ENCODE data around the gene ADIPOR2.

Gene ADIPOR2

DNA sequence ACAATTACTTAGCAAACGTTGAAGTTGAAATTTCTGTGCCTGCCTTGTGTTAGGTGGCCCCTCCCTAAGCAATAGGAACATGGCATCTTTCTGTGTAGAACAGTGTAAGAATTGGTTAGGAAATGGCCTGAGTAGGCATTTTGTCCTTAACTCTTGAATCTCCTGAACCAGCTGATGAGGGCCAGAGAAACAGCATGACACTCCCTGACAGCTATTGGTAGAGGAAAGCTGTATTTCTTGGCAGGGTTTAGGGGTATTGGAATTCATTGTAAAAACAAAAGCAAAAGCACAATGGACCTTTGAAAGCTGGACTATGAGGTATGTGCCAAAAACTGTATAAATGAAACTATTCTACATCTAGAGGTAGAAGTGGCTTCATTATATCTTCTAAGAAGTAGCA is 88.9 kb downstream of the ADIPOR2 start:
- no peak for DNase-seq

DNA sequence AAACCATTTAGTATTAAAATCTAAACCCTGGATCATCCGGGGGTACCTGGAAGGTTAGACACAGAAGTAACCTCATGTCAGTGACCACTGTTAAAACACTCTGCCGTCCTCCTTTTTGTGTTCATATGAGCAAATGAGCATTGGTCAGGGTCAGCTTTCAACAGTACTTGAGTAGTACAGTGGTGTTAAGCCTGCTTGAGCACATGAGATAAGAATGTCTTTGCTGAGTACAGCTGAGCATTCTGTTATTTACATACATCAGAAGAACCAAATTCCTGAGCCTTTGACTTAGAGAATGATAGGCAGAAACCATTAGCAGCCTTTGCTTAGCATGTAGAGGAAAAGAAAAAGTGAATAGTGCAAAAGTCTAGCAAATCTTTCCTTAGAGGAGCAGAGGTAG is 90.9 kb downstream of the ADIPOR2 start:
- DNase-seq, result no peak

DNA sequence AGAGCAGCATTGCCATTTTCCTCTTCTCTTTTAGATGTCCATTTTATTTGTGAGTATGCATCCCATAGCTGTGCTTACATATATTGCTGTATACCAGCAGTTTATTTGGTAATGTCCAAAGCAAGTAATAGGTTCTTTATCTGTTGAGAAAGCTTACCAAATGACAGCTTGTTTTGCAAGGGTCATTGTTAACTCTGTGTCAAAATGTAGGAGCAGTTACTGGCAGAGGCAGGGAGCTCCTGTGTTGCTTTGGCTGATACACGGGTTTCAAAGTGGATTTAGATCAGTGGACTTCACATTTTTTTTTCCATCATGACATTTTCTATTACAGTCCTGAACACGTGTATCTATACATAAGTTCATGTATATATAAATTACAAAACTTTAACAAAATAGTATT is 91.3 kb downstream of the ADIPOR2 start:
- no peak for DNase-seq

- no peak for DNase-seq
Measured at GRCh38 chr12:1787714-1788113, 96.8 kb downstream of the ADIPOR2 start.

- DNase-seq, result no peak
Measured at GRCh38 chr12:1790444-1790843, 99.6 kb downstream of the ADIPOR2 start.

- DNase-seq, result peak in 1 of 2 experiments; percentile 79
Measured at GRCh38 chr12:1791104-1791841, 100.4 kb downstream of the ADIPOR2 start.

DNA sequence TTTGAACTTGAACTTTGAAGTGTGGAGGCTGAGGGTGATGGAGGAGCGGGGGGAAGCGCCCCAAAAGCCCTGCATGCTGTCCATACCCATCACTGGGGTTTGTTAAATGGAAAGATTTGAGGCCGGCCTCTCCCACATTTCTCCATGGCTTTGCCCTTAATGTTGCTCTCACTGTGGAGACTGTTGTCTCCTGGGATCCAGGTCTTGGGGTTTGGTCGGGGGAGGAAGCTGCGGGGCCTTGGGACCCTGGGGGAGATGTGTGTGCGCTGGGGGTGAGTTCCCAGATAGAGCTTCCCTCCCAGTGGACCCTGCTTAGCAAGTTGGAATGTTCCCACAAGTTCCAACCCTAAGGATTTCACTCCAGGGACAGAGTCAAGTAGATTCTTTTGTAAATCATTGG is 101.5 kb downstream of the ADIPOR2 start:
- no peak for DNase-seq

DNA sequence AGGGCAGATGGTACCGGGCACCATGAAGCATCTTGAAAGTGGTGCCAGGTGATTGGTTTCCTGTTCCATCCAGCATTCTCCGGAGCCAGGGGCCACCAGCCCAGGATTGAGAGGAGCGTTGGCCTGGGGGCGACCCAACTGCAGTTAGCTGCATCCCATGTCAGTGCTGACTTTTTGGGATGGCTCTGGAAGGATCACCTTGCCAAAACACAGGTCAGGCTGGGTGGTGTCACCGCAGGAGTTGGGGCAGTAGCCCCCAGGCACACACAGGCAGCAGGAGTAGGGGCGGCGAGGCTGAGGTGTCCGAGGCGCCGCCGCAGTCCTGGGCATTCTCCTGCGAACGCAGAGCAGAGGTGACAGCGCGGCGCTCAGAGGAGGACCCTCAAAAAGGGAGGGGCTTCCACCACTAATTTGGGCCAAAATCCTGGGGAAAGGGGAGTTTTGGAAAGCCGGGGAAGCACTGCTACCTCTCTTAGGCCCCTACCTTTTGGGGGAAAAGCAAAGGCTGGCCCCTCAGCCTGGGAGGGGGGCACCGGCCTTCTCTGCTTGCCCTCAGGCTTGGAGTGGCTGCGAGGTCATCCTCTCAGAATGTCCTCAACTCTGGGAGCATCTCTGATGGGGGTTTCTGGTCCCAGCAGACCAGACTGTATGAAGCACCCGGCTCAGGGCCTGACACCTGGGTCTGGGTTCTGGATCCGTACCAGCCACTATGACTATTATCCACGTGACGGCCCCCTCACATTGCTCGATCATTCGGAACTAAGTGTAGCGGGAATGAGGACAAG is 102.7 kb downstream of the ADIPOR2 start:
- DNase-seq, result no peak

DNA sequence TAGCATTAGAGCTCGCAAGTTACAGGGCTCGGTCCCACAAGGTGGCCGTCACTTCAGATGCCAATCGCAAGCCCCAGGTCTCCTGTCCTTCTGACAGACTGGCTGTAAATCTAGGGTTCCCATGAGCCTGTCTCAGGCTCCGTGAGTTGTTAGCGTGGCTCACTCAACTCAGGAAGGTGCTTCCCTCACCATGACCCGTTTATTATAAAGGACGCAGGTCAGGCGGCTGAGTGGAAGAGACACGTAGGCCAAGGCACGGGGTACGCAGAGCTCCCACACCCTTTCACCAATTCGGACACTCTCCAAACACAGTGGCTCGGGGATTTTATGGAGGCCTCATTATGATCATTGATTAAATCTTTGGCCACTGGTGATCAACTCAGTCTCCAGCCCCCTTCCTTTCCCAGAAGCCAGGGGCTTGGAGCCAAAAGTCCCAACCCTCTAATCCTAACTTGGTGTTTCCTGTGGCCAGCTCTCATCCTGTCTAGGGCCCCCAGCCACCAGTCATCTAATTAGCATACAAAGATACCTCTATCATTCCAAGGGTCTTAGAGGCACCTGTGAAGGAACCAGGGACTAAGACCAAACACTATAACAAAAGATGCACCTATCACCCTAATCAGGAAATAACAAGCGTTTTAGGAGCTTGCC is 103.7 kb downstream of the ADIPOR2 start:
- no peak for DNase-seq

DNA sequence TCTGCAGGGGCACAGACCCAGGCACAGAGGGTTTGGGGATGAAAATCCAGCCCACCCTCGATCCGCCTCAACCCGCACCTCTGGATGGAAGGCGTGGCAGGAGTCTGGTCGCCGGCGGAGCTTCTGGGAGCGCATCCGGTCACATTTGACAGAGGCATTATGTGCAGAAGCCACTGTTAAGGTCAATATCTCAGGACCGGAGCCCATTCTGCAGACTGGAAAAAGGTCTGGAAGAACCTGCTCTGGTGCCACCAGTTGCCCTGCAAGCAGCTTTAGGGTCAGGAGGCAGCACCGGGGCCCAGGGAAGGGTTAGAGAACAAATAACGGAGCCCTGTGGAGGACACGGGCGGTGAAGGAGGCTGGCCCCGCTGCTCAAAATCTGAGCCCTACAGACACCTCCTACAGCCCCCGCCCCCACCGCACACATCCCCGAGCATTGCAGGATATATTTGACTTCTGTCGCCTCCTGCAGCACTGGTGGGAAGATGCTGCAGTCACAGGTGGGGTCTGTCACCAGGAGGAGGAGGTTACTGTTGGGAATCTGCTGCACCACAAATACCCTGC is 104.4 kb downstream of the ADIPOR2 start:
- no peak for DNase-seq

DNA sequence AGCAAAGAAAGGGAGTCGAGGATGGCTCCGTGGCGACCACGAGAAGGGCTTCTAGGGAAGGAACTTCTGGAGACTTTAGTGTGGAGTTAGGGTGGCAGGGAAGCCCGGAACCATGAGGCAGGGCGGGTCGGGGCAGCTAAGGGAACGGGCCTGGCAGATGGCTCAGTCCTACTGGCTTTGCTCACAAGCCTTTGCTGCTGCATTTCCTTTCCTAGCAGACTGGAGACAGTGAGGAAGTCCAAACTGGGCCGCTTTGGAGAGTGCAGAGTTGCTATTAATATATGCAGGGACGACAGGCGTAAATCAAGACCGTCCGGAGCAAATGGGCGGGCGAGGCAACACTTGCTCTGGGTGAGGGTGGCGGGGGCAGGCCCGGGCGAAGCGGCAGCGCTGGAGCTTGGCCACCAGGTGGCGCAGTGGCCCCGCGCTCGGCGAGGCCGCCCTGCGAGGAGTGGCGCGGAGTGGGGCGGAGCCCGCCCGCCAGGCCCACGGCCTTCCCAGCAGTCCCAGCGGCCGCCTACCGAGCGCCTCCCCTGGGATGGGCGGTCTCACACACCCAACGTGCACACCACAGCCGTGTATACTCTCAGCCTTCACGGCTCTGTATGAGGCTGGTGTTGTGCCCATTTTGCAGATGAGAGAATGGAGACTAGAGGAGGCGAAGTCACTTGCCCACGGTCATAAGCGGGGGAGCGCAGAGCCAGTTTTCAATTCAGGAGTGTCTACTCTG is 105.1 kb downstream of the ADIPOR2 start:
- DNase-seq, result peak; percentile 70 to 82

GRCh38 chr12:1796515-1797010 is 105.7 kb downstream of the ADIPOR2 start:
- no peak for DNase-seq

DNA sequence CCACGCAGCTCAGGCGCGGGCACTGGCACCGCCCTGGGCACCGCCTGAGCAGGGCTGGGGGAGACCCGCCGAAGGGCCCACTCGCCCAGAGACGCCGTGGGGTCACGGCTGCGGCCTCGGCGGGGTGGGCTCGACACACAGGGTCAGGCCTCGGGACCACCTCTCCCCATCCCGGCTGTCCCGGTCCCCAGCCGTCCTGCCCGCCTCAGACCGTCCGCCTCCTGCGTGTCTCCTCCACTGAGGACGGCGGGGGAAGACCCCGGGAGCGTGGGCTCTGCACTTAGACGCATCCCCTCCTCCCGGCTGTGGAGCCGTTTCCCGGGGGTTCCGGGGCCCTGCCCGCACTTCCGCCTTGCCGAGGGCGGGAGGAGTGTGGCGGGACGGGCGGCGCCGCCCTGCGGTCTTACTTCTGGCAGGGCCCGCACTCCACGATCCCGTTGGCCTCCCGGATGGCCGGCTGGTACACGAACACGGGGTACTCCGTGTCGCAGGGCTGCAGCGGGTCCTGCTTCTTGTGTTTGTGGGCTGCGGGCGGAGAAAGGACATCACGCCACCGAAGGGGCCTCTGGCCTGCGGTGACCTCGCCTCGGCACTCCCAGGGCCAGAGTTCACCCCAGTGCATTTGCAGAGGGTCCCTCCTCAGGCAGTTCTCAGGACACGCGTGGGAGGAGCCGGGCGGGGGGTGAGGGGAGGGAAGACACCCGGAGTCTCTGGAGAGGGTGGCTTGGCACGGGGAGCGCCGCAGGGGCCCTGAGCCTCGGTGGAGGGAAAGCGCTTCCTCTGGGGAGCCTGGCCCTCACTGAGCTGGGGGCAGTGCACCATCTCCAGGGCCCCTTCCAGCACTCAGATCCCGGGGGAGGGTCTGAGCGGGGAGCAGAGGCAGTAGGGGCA is 106.4 kb downstream of the ADIPOR2 start:
- DNase-seq, result no peak

GRCh38 chr12:1797991-1798640 is 107.2 kb downstream of the ADIPOR2 start:
- DNase-seq, result no peak

DNA sequence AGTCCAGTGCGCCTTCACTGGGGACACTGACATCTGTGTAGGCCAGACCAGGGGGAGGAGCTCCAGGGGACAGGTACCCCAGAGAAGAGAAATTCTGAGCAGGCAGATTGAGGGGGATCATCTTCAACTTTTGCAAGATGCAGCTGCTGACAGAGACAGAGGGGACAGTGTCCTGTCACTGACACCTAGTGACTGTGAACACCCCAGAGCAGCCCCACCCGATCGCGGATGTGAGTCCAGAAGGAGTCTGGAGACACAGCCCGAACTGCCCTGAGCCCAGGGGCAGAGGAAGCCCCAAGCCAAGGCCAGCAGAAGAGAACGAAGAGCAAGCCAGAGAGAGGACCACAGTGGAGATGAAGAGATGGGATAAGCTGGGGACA is 107.8 kb downstream of the ADIPOR2 start:
- no peak for DNase-seq

DNA sequence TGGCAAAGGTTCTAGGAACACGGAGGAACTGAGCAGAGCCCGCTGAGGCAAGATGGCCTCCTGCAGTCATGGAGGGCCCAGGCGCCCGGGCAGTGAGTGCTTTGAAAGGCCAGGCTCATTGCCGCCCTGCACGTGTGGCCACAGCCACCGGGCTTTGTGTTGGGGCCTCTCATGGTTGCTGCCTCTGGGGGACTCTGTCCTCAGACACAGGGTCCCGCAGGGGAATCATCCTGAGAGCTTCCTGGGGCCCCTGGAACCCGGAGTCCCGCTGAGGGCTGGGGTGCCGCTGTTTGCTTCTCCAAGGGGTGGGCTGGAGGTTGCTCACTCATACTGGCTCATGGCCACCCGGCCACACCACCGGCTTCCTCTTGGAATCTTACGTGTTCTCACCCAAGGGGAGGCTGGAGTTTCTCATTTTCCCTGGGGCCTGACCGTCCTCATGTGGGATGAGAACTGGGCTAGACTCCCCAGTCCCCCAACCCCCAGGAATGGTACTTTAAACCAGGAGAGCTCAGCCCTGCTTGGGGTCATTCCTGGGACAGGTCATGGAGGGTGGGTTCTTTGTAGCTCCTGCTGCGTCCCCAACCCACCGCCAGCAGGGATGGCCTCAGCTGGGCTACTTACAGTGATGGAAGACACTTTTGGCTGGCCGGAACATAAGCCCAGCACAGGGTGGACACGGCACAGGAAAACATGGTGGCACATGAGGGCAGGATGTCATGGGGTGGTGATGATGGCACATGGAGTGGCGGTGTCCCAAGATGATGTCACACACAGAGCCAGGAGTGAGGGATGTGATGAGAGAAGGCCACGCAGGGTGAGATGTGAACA is 108.4 kb downstream of the ADIPOR2 start:
- DNase-seq, result no peak

DNA sequence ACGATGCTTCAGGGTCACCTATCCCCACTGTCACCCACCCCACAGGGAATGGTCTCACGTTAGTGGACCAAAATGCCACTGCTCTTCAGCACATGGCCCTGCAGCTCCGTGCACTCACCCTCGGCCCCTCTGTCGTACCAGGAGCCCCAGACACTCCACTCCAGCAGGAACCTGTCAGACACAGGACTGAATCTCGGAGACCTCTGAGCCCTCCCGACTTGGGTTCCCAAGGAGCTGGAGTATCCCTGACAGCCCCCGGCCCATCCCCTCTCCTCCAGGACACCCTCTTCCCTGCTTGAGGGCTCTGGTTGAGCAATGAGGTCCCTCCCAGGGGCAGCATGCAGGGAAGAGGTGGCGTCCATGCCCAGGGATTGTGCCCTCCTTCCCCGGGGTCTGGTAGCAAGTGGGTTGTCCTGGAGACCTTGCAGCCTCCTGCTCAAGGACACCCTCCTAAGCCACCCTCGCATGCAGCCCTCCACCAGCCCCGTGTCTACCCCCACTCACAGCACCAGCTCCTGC is 109.1 kb downstream of the ADIPOR2 start:
- no peak for DNase-seq

DNA sequence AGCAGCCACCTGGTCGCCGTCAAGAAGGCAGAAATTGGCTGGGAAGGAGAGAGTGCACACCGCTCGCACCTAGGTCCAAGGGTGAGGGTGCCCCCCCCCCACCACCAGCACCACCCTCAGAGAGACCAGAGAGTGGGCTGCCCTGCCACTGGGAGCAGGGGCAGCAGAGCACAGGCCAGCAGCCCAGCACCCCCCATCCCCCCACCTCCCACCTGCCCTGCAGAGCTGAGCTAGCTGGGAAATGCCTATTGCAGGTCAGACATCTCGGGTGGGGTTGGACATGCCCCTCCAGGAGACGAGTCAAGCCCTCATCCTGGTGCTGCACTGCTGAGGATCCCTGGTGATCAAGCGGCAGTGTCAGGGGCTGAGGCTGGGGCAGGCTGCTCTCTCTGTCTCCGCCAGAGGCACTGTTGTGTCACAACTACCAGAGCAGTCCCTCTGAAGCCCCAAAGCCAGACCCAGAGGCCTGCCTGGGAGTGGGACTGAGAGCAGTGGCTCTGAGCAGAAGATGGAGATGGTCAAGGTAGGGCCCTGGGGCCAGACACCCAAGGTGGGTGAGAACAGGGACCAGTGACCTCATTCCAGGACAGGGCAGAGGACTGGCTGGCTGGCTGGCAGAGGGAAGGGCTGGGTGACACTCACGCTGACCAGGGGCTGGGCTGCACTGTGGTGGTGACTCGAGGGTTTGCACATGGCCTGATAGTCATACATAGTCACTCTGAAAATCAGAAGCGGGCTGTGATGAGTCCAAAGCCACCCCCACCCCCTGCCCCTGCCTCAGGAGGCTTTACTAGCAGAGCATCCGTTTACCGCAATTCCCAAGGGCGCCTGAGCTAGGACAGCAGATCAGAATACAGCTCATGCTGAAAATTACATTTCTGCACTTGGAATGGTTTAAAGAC is 109.8 kb downstream of the ADIPOR2 start:
- DNase-seq, result peak in 1 of 2 experiments; percentile 20

Measured in SW 1271 (cell line).